Suprapubic skin (tissue), 4 donors: ENCODE measurements around the gene TBCB. TPM values are rescaled to one million over a fixed set of nuclear protein-coding genes. Genes with fewer than 3 reads are reported as not detected.

Source experiments
- DNase-seq, 2 donors: peaks; one replicate each; pipeline ENCODE4 v3.0.0-alpha.2; 2019; ENCODE audit warnings: low spot score in 2 of 2
- H3K27ac ChIP-seq: fragments of 200-600 bp; sonication (generic); one replicate; pipeline ENCODE4 v1.5.1; 2019
- H3K27me3 ChIP-seq: fragments of 200-600 bp; sonication (generic); one replicate; pipeline ENCODE4 v1.5.1; 2019
- H3K36me3 ChIP-seq: fragments of 200-600 bp; sonication (generic); one replicate; pipeline ENCODE4 v1.5.1; 2019
- H3K4me1 ChIP-seq: fragments of 200-600 bp; sonication (generic); one replicate; pipeline ENCODE4 v1.5.1; 2019
- H3K4me3 ChIP-seq: fragments of 200-600 bp; sonication (generic); one replicate; pipeline ENCODE4 v1.5.1; 2019; ENCODE audit warnings: mild to moderate bottlenecking
- H3K9me3 ChIP-seq: fragments of 200-600 bp; sonication (generic); one replicate; pipeline ENCODE4 v1.5.1; 2019
- EP300 ChIP-seq: sonication (generic); formaldehyde crosslinking; IDR thresholded peaks from one replicate; pipeline ENCODE4 v1.6.1; 2017; ENCODE audit warnings: antibody characterized with exemption
- POLR2A ChIP-seq, 2 donors: fragments of 450-650 bp; IDR thresholded peaks; one replicate each; pipeline ENCODE4 v1.6.1; 2017; ENCODE audit warnings: antibody characterized with exemption in 2 of 2, mild to moderate bottlenecking in 2 of 2, moderate library complexity in 2 of 2
- POLR2AphosphoS5 ChIP-seq, 3 donors: sonication (generic); formaldehyde crosslinking; IDR thresholded peaks; one replicate each; pipeline ENCODE4 v1.6.1; 2017; ENCODE audit warnings: antibody characterized with exemption in 3 of 3
- WGBS: methylation state at CpG from one replicate; pipeline ENCODE4 v1.1.5; 2018; 5-methylcytosine and 5-hydroxymethylcytosine counted together
- total RNA-seq, 4 donors: library from RNA; depleted of rRNA; stranded (reverse); fragments of >200 nt; gene quantifications; one replicate each; pipeline ENCODE4 v1.1.0, GENCODE V29; 2016
- TF ChIP-seq, protein P1 (sequence below), 2 donors: fragments of 200-600 bp in 1 of 2; fragments of 450-650 bp in 1 of 2; sonication (generic) in 1 of 2; IDR thresholded peaks; one replicate each; pipeline ENCODE4 v1.5.1; 2016 to 2019; ENCODE audit warnings: antibody characterized with exemption in 2 of 2, mild to moderate bottlenecking in 1 of 2, moderate library complexity in 1 of 2

Gene TBCB
- total RNA-seq, 4 donors from 2014 or later = 63.2 to 117 (median 90.5) TPM

DNA sequence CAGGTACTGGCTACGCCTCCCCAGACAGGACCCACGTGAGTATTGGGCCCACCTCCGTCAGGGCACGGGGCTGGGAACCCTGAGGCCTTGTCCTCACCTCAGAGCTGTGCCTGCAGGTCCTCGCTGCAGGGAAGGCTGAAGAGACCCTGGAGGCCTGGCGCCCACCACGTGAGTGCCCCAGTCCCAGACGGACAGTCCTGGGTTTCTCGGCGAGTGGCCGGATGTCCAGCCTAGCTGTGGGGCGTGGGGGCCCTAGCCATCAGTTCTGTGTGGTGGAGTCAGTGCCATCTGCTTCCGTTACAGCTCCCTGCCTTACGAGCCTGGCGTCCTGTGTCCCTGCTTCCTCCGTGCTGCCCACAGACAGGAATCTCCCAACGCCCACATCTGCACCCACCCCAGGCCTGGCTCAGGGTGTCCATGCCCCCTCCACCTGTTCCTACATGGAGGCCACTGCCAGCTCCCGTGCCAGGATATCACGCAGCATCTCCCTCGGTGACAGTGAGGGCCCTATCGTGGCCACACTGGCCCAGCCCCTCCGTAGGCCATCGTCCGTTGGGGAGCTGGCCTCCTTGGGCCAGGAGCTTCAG lies 12.1 kb upstream of the TBCB start:
- TF ChIP-seq EP300 (no peak), POLR2AphosphoS5 (IDR thresholded peaks at IDR 0.05) (no peak), POLR2A (IDR thresholded peaks at IDR 0.05) (no peak)
- TF ChIP-seq, protein P1, sequence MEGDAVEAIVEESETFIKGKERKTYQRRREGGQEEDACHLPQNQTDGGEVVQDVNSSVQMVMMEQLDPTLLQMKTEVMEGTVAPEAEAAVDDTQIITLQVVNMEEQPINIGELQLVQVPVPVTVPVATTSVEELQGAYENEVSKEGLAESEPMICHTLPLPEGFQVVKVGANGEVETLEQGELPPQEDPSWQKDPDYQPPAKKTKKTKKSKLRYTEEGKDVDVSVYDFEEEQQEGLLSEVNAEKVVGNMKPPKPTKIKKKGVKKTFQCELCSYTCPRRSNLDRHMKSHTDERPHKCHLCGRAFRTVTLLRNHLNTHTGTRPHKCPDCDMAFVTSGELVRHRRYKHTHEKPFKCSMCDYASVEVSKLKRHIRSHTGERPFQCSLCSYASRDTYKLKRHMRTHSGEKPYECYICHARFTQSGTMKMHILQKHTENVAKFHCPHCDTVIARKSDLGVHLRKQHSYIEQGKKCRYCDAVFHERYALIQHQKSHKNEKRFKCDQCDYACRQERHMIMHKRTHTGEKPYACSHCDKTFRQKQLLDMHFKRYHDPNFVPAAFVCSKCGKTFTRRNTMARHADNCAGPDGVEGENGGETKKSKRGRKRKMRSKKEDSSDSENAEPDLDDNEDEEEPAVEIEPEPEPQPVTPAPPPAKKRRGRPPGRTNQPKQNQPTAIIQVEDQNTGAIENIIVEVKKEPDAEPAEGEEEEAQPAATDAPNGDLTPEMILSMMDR (IDR thresholded peaks at IDR 0.05) = no peak

GRCh38 chr19:36103842-36104552 lies 11.3 kb upstream of the TBCB start:
- peaks cover 26% of the 10 kb centered on the region for H3K4me1 ChIP-seq
- peaks cover 5% of the 10 kb centered on the region for H3K36me3 ChIP-seq
- WGBS = 85% methylated on average over 11 of the region's 12 CpGs
- H3K9me3 ChIP-seq = no peaks in the 10 kb centered on the region
- H3K27ac ChIP-seq = no peak overlapping the region
- TF ChIP-seq, protein P1 (IDR thresholded peaks at IDR 0.05) = no peak
- TF ChIP-seq EP300 = no peak
- no peak for TF ChIP-seq POLR2A (IDR thresholded peaks at IDR 0.05)
- TF ChIP-seq POLR2AphosphoS5 (IDR thresholded peaks at IDR 0.05) = no peak
- DNase-seq = no peak
- no peak overlapping the region for H3K4me3 ChIP-seq
- H3K27me3 ChIP-seq = no peaks in the 10 kb centered on the region

More for the DNA sequence above, 12.1 kb upstream of the TBCB start:
- DNase-seq = no peak
- H3K9me3 ChIP-seq = no peaks in the 10 kb centered on the region
- no peak overlapping the region for H3K4me3 ChIP-seq
- H3K27ac ChIP-seq = no peak overlapping the region
- peaks cover 5% of the 10 kb centered on the region for H3K36me3 ChIP-seq
- H3K4me1 ChIP-seq = peaks cover 26% of the 10 kb centered on the region
- 89% methylated on average over 24 of the region's 24 CpGs for WGBS
- no peaks in the 10 kb centered on the region for H3K27me3 ChIP-seq

DNA sequence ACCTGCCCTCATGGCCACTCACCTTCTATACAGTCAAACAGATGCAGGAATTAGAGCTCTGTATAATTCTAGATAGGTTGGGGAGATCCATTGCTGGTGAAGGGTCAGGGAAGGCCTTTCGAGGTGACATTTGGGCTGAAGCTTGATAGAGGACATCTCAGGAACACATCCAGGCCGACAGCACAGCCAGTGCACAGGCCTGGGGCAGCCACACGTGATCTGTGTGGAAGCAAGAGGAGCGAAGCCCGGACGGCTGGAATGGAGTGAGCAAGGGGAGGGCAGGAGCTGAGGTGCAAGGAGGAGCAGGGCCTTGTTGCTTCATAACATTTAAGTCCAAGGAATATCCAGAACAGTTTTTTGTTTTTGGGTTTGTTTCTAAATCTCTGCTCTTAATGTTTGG lies 8.8 kb upstream of the TBCB start:
- 82% methylated on average over 6 of the region's 6 CpGs for WGBS
- H3K27me3 ChIP-seq = no peaks in the 10 kb centered on the region
- no peaks in the 10 kb centered on the region for H3K9me3 ChIP-seq
- TF ChIP-seq, protein P1 (IDR thresholded peaks at IDR 0.05) = no peak
- TF ChIP-seq POLR2A (IDR thresholded peaks at IDR 0.05) = no peak
- no peak for TF ChIP-seq EP300
- no peak for TF ChIP-seq POLR2AphosphoS5 (IDR thresholded peaks at IDR 0.05)
- H3K4me1 ChIP-seq = peaks cover 7% of the 10 kb centered on the region
- H3K36me3 ChIP-seq = peaks cover 11% of the 10 kb centered on the region
- H3K4me3 ChIP-seq = no peak overlapping the region
- H3K27ac ChIP-seq = no peak overlapping the region
- DNase-seq = no peak

DNA sequence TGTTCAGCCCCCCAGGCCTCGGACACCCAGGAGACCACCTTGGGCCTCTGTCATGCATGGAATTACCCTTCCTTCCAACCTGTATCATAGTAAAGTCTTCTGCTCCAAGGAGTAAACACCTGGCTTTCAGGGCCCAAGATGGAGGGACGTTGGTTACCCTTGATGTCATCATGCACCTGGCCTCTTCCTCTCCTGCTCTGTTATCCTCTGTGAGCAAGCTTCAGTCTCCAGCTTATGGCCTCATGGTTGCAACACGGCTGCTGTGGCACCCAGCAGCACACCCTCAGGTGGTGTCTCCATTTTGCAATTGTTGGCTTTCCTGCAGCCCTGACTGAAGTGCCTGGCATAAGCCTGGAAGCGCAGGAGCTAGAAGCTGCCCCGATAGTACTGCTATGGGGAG lies 8.3 kb upstream of the TBCB start:
- no peaks in the 10 kb centered on the region for H3K9me3 ChIP-seq
- H3K4me1 ChIP-seq = peaks cover 3% of the 10 kb centered on the region
- H3K4me3 ChIP-seq = no peak overlapping the region
- WGBS = 95% methylated on average over 4 of the region's 5 CpGs
- H3K36me3 ChIP-seq = peaks cover 16% of the 10 kb centered on the region
- TF ChIP-seq, protein P1 (IDR thresholded peaks at IDR 0.05) = no peak
- TF ChIP-seq POLR2AphosphoS5 (IDR thresholded peaks at IDR 0.05) (no peak), EP300 (no peak), POLR2A (IDR thresholded peaks at IDR 0.05) (no peak)
- no peak overlapping the region for H3K27ac ChIP-seq
- no peak for DNase-seq
- no peaks in the 10 kb centered on the region for H3K27me3 ChIP-seq

- Histone ChIP-seq H3K27ac (no peak overlapping the region), H3K36me3 (peaks cover 28% of the 10 kb centered on the region), H3K27me3 (no peaks in the 10 kb centered on the region), H3K9me3 (no peaks in the 10 kb centered on the region), H3K4me1 (peaks cover 5% of the 10 kb centered on the region), H3K4me3 (no peak overlapping the region)
- DNase-seq = no peak
- 96% methylated on average over 3 of the region's 3 CpGs for WGBS
- no peak for TF ChIP-seq POLR2A (IDR thresholded peaks at IDR 0.05)
- no peak for TF ChIP-seq POLR2AphosphoS5 (IDR thresholded peaks at IDR 0.05)
- TF ChIP-seq, protein P1 (IDR thresholded peaks at IDR 0.05) = no peak
- no peak for TF ChIP-seq EP300
These were observed 6.6 kb upstream of the TBCB start for GRCh38 chr19:36108684-36109083.
